SK-N-SH (cell line): ENCODE results near the gene RFTN1. TPM values are rescaled to one million over a fixed set of nuclear protein-coding genes. Genes with fewer than 3 reads are reported as not detected.

Source experiments
- CTCF ChIA-PET: fragments of 300-600, 350-600 bp; formaldehyde crosslinking; extraction: SDS; loops from one replicate; lab custom pipeline; 2021; lab: Yijun Ruan, JAX
- POLR2A ChIA-PET: fragments of 350-600 bp; sonication (Branson Sonifier 250); formaldehyde crosslinking; extraction: SDS; loops from one replicate; lab custom pipeline; 2020; ENCODE audit warnings: antibody characterized with exemption, inconsistent platforms; lab: Yijun Ruan, JAX
- DNase-seq: peaks from one replicate; pipeline ENCODE4 v3.0.0; 2012
- H2AFZ ChIP-seq: fragments of 200-600 bp; sonication (generic); 2 replicates; pipeline ENCODE4 v1.8.1; 2016; ENCODE audit warnings: antibody characterized with exemption, mild to moderate bottlenecking, low read depth
- H3F3A ChIP-seq: fragments of 200-600 bp; sonication (generic); replicated peaks from 2 replicates; pipeline ENCODE3; 2016; ENCODE audit warnings: antibody characterized with exemption, mild to moderate bottlenecking; ENCODE audit not compliant: insufficient read depth
- H3K27ac ChIP-seq, 2 experiments: fragments of 200-500 bp in 1 of 2; fragments of 200-600 bp in 1 of 2; sonication (Bioruptor generic) in 1 of 2; sonication (generic), shearing (Covaris generic) in 1 of 2; 2 replicates each; pipeline versions ENCODE4 v1.5.1 to v1.6.1; 2014 to 2016; ENCODE audit warnings: low read depth in 2 of 2, inconsistent platforms in 1 of 2, low read length in 1 of 2, mild to moderate bottlenecking in 1 of 2, mixed read lengths in 1 of 2
- H3K27me3 ChIP-seq: fragments of 200-600 bp; sonication (generic), shearing (Covaris generic); 2 replicates; pipeline ENCODE4 v1.6.1; 2016; ENCODE audit warnings: mixed run types; ENCODE audit not compliant: insufficient read depth
- H3K36me3 ChIP-seq, 2 experiments: fragments of 200-500 bp in 1 of 2; fragments of 200-600 bp in 1 of 2; sonication (Bioruptor generic) in 1 of 2; sonication (generic) in 1 of 2; replicated peaks in 1 of 2; 2 replicates each; pipeline versions ENCODE3 to v1.5.1; 2014 to 2016; ENCODE audit warnings: low read length in 1 of 2, mild to moderate bottlenecking in 1 of 2; ENCODE audit not compliant: insufficient read depth in 2 of 2, control insufficient read depth in 1 of 2
- H3K4me1 ChIP-seq, 2 experiments: fragments of 200-500 bp in 1 of 2; fragments of 200-600 bp in 1 of 2; sonication (Bioruptor generic) in 1 of 2; sonication (generic), shearing (Covaris generic) in 1 of 2; 2 replicates each; pipeline versions ENCODE4 v1.5.1 to v1.6.1; 2014 to 2016; ENCODE audit warnings: low read depth in 1 of 2, low read length in 1 of 2, mixed run types in 1 of 2; ENCODE audit not compliant: insufficient read depth in 2 of 2, control insufficient read depth in 1 of 2
- H3K4me2 ChIP-seq: fragments of 200-600 bp; sonication (generic), shearing (Covaris generic); 2 replicates; pipeline ENCODE4 v1.6.1; 2017; ENCODE audit warnings: mixed run types
- H3K4me3 ChIP-seq, 2 experiments: fragments of 200-500 bp in 1 of 2; fragments of 200-600 bp in 1 of 2; sonication (Bioruptor generic) in 1 of 2; sonication (generic), shearing (Covaris generic) in 1 of 2; 2 replicates each; pipeline versions ENCODE4 v1.5.1 to v1.8.1; 2014 to 2016; ENCODE audit warnings: low read depth in 2 of 2, inconsistent platforms in 1 of 2, low read length in 1 of 2, mild to moderate bottlenecking in 1 of 2, mixed read lengths in 1 of 2, moderate library complexity in 1 of 2
- H3K79me2 ChIP-seq: fragments of 200-600 bp; sonication (generic); 2 replicates; pipeline ENCODE4 v1.8.1; 2017; ENCODE audit warnings: mild to moderate bottlenecking; ENCODE audit not compliant: insufficient read depth
- H3K9ac ChIP-seq: fragments of 200-600 bp; sonication (generic); 2 replicates; pipeline ENCODE4 v1.6.1; 2017; ENCODE audit warnings: mixed run types
- H3K9me2 ChIP-seq: fragments of 200-600 bp; sonication (generic); 2 replicates; pipeline ENCODE4 v1.6.1; 2017; ENCODE audit warnings: mixed run types
- H3K9me3 ChIP-seq: fragments of 200-600 bp; sonication (generic); 2 replicates; pipeline ENCODE4 v1.6.1; 2017; ENCODE audit warnings: mixed run types, mild to moderate bottlenecking, moderate library complexity
- H4K20me1 ChIP-seq: fragments of 200-600 bp; sonication (generic); 2 replicates; pipeline ENCODE4 v1.6.1; 2017; ENCODE audit warnings: mild to moderate bottlenecking, mixed run types; ENCODE audit not compliant: insufficient read depth
- CHD2 ChIP-seq: fragments of 150-350 bp; IDR thresholded peaks from 2 replicates; pipeline ENCODE4 v1.6.1; 2018; ENCODE audit warnings: low read length; ENCODE audit not compliant: partially characterized antibody
- EP300 ChIP-seq, 2 experiments: IDR thresholded peaks; 2 replicates each; pipeline versions ENCODE4 v1.4.0 to v1.6.1; 2012; ENCODE audit warnings: borderline replicate concordance in 1 of 2, low read depth in 1 of 2, low read length in 1 of 2
- FOSL2 ChIP-seq: IDR thresholded peaks from 2 replicates; pipeline ENCODE4 v1.4.0; 2012; ENCODE audit warnings: low read depth, mild to moderate bottlenecking, moderate library complexity, borderline replicate concordance
- GABPA ChIP-seq: IDR thresholded peaks from 2 replicates; pipeline ENCODE4 v1.4.0; 2012; ENCODE audit warnings: low read depth, mild to moderate bottlenecking
- GATA2 ChIP-seq: sonication (generic); formaldehyde crosslinking; IDR thresholded peaks from 2 replicates; pipeline ENCODE4 v1.5.0; 2020; ENCODE audit warnings: mild to moderate bottlenecking, missing genetic modification reagents
- JUND ChIP-seq: IDR thresholded peaks from 2 replicates; pipeline ENCODE4 v1.4.0; 2012
- RAD21 ChIP-seq: IDR thresholded peaks from 2 replicates; pipeline ENCODE4 v1.6.1; 2012; ENCODE audit warnings: mild to moderate bottlenecking, low read length
- RCOR1 ChIP-seq: fragments of 150-350 bp; IDR thresholded peaks from 2 replicates; pipeline ENCODE4 v1.6.1; 2017; ENCODE audit warnings: antibody characterized with exemption, low read length
- RFX5 ChIP-seq: IDR thresholded peaks from 2 replicates; pipeline ENCODE4 v1.6.1; 2012; ENCODE audit warnings: mild to moderate bottlenecking, improper control_type of control experiment, low read length
- RXRA ChIP-seq: IDR thresholded peaks from 2 replicates; pipeline ENCODE4 v1.4.0; 2012; ENCODE audit warnings: low read depth, mild to moderate bottlenecking, borderline replicate concordance
- SIN3A ChIP-seq: IDR thresholded peaks from 2 replicates; pipeline ENCODE4 v1.6.1; 2012; ENCODE audit warnings: low read depth, mild to moderate bottlenecking, low read length, moderate library complexity, borderline replicate concordance
- SMC3 ChIP-seq: IDR thresholded peaks from 2 replicates; pipeline ENCODE4 v1.6.1; 2012; ENCODE audit warnings: low read depth, low read length, improper control_type of control experiment
- TAF1 ChIP-seq: IDR thresholded peaks from 2 replicates; pipeline ENCODE4 v1.6.1; 2012; ENCODE audit warnings: low read depth, mild to moderate bottlenecking, low read length, moderate library complexity, borderline replicate concordance
- TEAD4 ChIP-seq: IDR thresholded peaks from 2 replicates; pipeline ENCODE4 v1.4.0; 2012; ENCODE audit warnings: mild to moderate bottlenecking, borderline replicate concordance; ENCODE audit not compliant: insufficient read depth
- WGBS: methylation state at CpG from one replicate; pipeline ENCODE4 v1.1.6; 2017; ENCODE audit warnings: low lambda C conversion rate; 5-methylcytosine and 5-hydroxymethylcytosine counted together
- polyA plus RNA-seq, 3 experiments: library from polyadenylated mRNA; depleted of rRNA; stranded (reverse); fragments of >200 nt; gene quantifications; 2 replicates each; pipeline ENCODE4 v1.2.3, GENCODE V29; 2012
- TF ChIP-seq, protein P1 (sequence below): IDR thresholded peaks from 2 replicates; pipeline ENCODE4; 2012
- TF ChIP-seq, protein P2 (sequence below): fragments of 200-600 bp; sonication (generic); IDR thresholded peaks from 2 replicates; pipeline ENCODE4 v1.6.1; 2017; ENCODE audit warnings: antibody characterized with exemption, mild to moderate bottlenecking, moderate library complexity

RFTN1 gene
- polyA plus RNA-seq, 1 of the 3 experiments (the other 2 are of a cell fraction): 21.2 TPM

DNA sequence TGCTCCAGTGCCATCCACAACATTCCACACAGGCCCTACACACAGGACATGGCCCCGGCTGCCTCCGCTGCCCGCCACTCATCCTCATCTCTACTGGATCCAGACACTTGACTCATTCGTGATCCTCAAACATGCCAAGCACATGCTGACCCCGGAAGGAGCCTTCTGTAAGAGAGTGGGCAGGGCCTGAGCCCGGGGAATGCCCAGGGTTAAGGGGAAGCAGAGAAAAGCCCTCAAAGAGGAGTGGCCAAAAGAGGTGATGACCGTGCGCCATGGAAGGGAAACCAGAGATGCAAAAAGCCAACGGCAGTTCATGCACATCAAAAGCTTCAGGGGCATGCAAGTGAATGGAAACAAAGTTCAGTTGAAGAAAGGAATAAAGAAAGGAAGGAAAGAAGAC is 46.1 kb downstream of the RFTN1 start:
- Histone ChIP-seq H3K4me3 (no peak overlapping the region), H2AFZ (no peak overlapping the region), H3K9me2 (no peaks in the 10 kb centered on the region), H4K20me1 (no peaks in the 10 kb centered on the region), H3K79me2 (peaks cover 22% of the 10 kb centered on the region; the same call in 1 of the 2 replicates), H3K27ac (peak overlapping the region; percentile 61 to 95; a peak in 3 of 4 replicates), H3F3A (peaks cover 21% of the 10 kb centered on the region), H3K36me3 (peaks cover 16 to 20% of the 10 kb centered on the region in 2 experiments), H3K27me3 (no peaks in the 10 kb centered on the region), H3K9ac (no peak overlapping the region), H3K9me3 (no peaks in the 10 kb centered on the region), H3K4me1 (peaks cover 10 to 46% of the 10 kb centered on the region in 2 experiments; a peak in 3 of 4 replicates), H3K4me2 (no peak overlapping the region)
- no peak for DNase-seq
- TF ChIP-seq FOSL2 (no peak), RXRA (no peak), RFX5 (no peak), SIN3A (no peak), GABPA (no peak), TAF1 (no peak)
- TF ChIP-seq, protein P1, sequence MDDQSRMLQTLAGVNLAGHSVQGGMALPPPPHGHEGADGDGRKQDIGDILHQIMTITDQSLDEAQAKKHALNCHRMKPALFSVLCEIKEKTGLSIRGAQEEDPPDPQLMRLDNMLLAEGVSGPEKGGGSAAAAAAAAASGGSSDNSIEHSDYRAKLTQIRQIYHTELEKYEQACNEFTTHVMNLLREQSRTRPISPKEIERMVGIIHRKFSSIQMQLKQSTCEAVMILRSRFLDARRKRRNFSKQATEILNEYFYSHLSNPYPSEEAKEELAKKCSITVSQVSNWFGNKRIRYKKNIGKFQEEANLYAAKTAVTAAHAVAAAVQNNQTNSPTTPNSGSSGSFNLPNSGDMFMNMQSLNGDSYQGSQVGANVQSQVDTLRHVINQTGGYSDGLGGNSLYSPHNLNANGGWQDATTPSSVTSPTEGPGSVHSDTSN: no peak
- ChIA-PET POLR2A (interaction anchor here (0.9 to 2.2 kb wide), 4 partner anchors 26 to 49 kb away, joined by 3 to 7 read pairs (median 3); no protein-coding TSS in a partner anchor), CTCF (interaction anchor here (0.8 to 1.2 kb wide), 2 partner anchors 15 to 38 kb away, joined by 3 read pairs; no protein-coding TSS in a partner anchor)
- 91% methylated on average over 8 of the region's 9 CpGs for WGBS

DNA sequence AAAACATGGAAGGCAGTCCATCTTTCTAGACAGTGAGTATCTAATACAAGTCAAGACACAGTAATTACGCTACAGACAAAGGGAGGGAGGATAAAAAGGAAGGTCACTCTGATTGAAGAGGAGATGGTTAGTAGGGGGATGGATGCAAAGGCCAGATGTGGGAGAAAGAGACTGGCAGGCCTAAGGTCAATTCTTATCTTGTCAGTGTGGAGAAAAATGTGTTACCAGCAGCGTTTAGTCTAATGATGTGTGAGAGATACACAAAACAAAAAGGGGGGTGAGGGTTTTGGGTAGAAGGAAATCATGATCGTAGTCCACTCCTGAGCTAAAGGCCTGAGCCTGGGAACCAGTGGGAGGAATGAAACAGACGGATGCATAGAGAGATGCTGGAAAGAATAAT is 46.7 kb downstream of the RFTN1 start:
- no peak overlapping the region for H3K9ac ChIP-seq
- H3K4me2 ChIP-seq: no peak overlapping the region
- H3K27ac ChIP-seq: peak overlapping the region in 1 of 2 experiments; percentile 95; a peak in 2 of 4 replicates
- H2AFZ ChIP-seq: no peak overlapping the region
- no peaks in the 10 kb centered on the region for H3K9me2 ChIP-seq
- peaks cover 12 to 15% of the 10 kb centered on the region in 2 experiments for H3K36me3 ChIP-seq
- H4K20me1 ChIP-seq: no peaks in the 10 kb centered on the region
- POLR2A ChIA-PET: interaction anchor here (0.9 to 2.2 kb wide), 4 partner anchors 45 to 55 kb away, joined by 3 to 7 read pairs (median 4); no protein-coding TSS in a partner anchor
- peaks cover 21% of the 10 kb centered on the region for H3F3A ChIP-seq
- no peak for DNase-seq
- no peaks in the 10 kb centered on the region for H3K9me3 ChIP-seq
- H3K4me1 ChIP-seq: peaks cover 10 to 50% of the 10 kb centered on the region in 2 experiments; a peak in 3 of 4 replicates
- H3K4me3 ChIP-seq: no peak overlapping the region
- no peaks in the 10 kb centered on the region for H3K27me3 ChIP-seq
- 77% methylated on average over 4 of the region's 4 CpGs for WGBS
- CTCF ChIA-PET: interaction anchor here (1.0 to 2.0 kb wide), 4 partner anchors 37 to 177 kb away, joined by 3 to 6 read pairs (median 4); no protein-coding TSS in a partner anchor
- H3K79me2 ChIP-seq: peaks cover 24% of the 10 kb centered on the region; the same call in 1 of the 2 replicates
- TF ChIP-seq JUND (no peak), CHD2 (no peak), TAF1 (no peak), TEAD4 (no peak), EP300 (IDR thresholded peaks at IDR 0.05; ENCODE audit: borderline replicate concordance in 1 of 2, low read depth in 1 of 2, low read length in 1 of 2) (peak in 1 of 2 experiments; percentile 81; a peak in 1 of 4 replicates), GATA2 (CRISPR knock-in tag) (peak; percentile 76), SMC3 (no peak), FOSL2 (no peak), RCOR1 (peak; percentile 63; the same call in 1 of the 2 replicates), RAD21 (peak; percentile 4; the same call in 1 of the 2 replicates)
- TF ChIP-seq, protein P2, sequence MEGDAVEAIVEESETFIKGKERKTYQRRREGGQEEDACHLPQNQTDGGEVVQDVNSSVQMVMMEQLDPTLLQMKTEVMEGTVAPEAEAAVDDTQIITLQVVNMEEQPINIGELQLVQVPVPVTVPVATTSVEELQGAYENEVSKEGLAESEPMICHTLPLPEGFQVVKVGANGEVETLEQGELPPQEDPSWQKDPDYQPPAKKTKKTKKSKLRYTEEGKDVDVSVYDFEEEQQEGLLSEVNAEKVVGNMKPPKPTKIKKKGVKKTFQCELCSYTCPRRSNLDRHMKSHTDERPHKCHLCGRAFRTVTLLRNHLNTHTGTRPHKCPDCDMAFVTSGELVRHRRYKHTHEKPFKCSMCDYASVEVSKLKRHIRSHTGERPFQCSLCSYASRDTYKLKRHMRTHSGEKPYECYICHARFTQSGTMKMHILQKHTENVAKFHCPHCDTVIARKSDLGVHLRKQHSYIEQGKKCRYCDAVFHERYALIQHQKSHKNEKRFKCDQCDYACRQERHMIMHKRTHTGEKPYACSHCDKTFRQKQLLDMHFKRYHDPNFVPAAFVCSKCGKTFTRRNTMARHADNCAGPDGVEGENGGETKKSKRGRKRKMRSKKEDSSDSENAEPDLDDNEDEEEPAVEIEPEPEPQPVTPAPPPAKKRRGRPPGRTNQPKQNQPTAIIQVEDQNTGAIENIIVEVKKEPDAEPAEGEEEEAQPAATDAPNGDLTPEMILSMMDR: no peak
- TF ChIP-seq, protein P1: no peak
- TF ChIP-seq, all 33 proteins: peak for 4
